Measurements from ENCODE around the gene GSG1L2.

DNA sequence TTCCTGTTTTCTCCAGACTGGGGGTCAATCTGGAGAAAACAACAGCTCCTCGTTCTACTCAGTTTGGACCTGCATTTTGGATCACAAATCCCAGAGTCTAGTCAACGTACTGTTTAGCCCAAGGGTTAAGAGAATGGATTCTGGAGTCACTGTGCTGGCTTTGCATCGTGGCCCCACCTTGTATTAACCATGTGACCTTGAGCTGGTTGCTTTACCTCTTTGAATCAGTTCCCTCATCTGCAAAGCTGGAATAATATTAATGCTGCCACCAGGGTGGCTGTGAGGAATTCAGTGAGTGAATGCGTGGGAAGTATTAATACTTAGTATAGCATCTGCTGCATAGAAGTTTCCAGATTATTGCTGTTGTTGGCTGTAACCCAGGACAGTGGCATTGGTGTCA is 19.2 kb downstream of the GSG1L2 start:
- TF ChIP-seq, protein P1, sequence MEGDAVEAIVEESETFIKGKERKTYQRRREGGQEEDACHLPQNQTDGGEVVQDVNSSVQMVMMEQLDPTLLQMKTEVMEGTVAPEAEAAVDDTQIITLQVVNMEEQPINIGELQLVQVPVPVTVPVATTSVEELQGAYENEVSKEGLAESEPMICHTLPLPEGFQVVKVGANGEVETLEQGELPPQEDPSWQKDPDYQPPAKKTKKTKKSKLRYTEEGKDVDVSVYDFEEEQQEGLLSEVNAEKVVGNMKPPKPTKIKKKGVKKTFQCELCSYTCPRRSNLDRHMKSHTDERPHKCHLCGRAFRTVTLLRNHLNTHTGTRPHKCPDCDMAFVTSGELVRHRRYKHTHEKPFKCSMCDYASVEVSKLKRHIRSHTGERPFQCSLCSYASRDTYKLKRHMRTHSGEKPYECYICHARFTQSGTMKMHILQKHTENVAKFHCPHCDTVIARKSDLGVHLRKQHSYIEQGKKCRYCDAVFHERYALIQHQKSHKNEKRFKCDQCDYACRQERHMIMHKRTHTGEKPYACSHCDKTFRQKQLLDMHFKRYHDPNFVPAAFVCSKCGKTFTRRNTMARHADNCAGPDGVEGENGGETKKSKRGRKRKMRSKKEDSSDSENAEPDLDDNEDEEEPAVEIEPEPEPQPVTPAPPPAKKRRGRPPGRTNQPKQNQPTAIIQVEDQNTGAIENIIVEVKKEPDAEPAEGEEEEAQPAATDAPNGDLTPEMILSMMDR (IDR thresholded peaks at IDR 0.05; ENCODE audit: poor library complexity) = no peak
- TF ChIP-seq EZH2 (IDR thresholded peaks at IDR 0.05; ENCODE audit: borderline replicate concordance) (no peak), EZH2phosphoT487 (IDR thresholded peaks at IDR 0.05; ENCODE audit: low read depth, severe bottlenecking, unreplicated experiment) (no peak)

All from hepatocyte (in vitro differentiated cells).